Coronary artery (tissue), 2 donors: Measurements from ENCODE around the gene TDRKH.
A peak's percentile ranks its signal among the peaks of the same experiment; 100 is the strongest.

Experiments used
- DNase-seq: peaks from one replicate; pipeline ENCODE4 v3.0.0-alpha.2; 2017; ENCODE audit warnings: low spot score
- H3K27ac ChIP-seq, 2 donors: fragments of 200-600 bp; sonication (generic); one replicate each; pipeline ENCODE4 v1.5.1; 2016 to 2019
- H3K4me3 ChIP-seq: fragments of 200-600 bp; sonication (generic); 2 replicates; pipeline ENCODE4 v1.5.1; 2016; ENCODE audit warnings: mild to moderate bottlenecking, moderate library complexity
- TF ChIP-seq, protein P1 (sequence below): fragments of 200-600 bp; sonication (generic); IDR thresholded peaks from one replicate; pipeline ENCODE4 v1.5.1; 2019; ENCODE audit warnings: antibody characterized with exemption

The TDRKH gene

GRCh38 chr1:151762941-151763921 is 27.1 kb downstream of the TDRKH start, which contains the start of gene MRPL9:
Gene MRPL9 (minus strand): TSS chr1:151763496. CDS start chr1:151763479, 17 bp downstream.
- Histone ChIP-seq H3K27ac (peak within 1 kb of the TSS; percentile 85 to 96), H3K4me3 (peak within 1 kb of the TSS; percentile 96)
- TF ChIP-seq, protein P1, sequence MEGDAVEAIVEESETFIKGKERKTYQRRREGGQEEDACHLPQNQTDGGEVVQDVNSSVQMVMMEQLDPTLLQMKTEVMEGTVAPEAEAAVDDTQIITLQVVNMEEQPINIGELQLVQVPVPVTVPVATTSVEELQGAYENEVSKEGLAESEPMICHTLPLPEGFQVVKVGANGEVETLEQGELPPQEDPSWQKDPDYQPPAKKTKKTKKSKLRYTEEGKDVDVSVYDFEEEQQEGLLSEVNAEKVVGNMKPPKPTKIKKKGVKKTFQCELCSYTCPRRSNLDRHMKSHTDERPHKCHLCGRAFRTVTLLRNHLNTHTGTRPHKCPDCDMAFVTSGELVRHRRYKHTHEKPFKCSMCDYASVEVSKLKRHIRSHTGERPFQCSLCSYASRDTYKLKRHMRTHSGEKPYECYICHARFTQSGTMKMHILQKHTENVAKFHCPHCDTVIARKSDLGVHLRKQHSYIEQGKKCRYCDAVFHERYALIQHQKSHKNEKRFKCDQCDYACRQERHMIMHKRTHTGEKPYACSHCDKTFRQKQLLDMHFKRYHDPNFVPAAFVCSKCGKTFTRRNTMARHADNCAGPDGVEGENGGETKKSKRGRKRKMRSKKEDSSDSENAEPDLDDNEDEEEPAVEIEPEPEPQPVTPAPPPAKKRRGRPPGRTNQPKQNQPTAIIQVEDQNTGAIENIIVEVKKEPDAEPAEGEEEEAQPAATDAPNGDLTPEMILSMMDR: no peak
- peak; percentile 80 for DNase-seq

DNA sequence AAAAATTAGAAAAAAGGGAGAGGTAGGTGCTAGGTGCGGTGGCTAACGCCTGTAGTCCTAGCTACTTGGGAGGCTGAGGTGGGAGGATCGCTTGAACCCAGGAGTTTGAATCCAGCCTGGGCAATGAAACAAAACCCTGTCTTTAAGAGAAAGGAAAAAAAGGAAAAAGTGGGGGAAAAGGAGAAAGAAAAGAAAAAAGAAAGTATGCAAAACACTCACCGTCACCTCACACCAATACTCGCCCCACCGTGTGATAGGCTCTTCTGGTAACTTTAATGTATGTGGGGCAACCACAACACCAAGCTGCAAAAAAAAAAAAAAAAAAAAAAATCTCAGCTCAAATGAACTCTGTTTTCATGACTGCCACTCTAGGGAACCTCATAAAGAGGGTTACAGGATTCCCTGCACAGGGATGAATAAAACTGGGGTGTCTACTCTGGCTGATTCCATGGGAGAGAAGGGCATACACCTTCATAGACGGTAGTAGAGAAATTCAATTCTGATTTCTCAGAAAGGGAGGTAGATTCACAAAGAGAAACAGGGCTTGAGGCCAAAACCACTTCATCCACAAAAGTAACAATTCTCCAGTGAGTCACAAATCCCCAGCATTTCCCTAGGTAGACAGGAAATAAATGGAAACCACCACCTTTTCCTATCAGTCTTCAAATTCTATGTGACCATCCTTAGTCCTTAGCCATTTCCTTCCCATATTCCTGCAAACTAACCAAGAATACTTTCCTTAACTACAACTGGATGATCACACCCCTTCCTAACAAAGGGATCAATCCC is 29.5 kb downstream of the TDRKH start:
- no peak for DNase-seq
- no peak overlapping the region for H3K4me3 ChIP-seq
- TF ChIP-seq, protein P1: no peak
- H3K27ac ChIP-seq: no peak overlapping the region

DNA sequence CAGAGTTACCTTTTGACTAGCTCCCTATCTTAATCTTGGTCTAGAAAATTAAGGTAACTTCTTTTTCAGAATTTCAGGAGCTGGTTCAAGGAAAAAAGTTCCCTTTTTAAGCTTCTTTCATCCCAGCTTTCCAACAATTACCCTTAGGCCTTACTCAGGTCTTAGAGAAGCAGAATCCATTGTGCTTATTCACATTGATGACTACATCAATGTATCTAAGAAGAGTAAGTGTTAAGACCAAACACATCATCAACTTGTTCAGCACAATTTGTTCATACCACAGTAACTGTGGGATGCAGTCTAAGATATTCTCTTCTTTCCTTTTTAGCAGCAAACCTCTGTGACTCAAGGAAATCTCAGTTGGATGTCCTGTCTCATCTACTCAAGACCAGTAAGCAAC is 31.1 kb downstream of the TDRKH start:
- TF ChIP-seq, protein P1: no peak
- Histone ChIP-seq H3K4me3 (no peak overlapping the region), H3K27ac (no peak overlapping the region)
- DNase-seq: no peak

DNA sequence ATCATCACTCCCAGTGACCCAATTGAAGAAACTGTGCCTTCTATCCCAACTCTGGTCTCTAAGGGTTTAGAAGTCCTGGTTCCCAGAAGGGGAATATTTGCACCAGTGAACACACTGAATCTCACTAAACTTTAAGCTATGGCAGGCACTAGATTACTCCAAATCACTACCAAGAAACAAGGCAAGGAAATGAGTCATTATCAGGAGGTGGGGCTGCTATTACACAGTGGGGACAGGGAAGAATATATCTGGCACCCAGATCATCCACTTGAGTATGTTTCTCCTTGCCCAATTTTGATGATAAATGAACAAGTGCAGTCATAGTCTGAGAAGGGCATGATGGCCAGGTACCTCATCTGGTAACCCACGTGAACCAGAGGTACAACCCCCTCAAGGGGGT is 34.0 kb downstream of the TDRKH start:
- TF ChIP-seq, protein P1: no peak
- no peak for DNase-seq
- H3K27ac ChIP-seq: no peak overlapping the region
- no peak overlapping the region for H3K4me3 ChIP-seq

DNA sequence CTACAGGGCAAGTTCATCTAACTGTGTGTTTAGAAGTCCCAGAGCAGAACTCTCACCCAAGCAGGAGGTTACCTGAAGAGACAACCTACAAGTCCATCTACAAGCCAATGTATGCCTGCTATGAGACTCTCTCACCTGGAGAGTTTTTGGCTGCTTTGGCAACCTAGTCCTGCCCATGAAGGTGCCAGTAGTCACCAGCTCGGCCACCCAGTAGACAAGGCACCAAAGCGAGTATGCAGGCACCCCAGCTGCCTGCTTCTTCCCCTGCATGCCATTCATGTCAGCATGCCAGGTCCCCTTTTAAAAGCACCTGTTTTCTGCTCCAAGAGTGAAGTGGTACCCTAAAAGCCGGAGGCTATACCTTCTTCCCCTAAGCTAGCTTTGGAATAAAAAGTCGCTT is 48.8 kb downstream of the TDRKH start:
- TF ChIP-seq, protein P1: no peak
- H3K4me3 ChIP-seq: no peak overlapping the region
- no peak for DNase-seq
- no peak overlapping the region for H3K27ac ChIP-seq

GRCh38 chr1:151739590-151740355 is 50.5 kb downstream of the TDRKH start:
- TF ChIP-seq, protein P1: no peak
- Histone ChIP-seq H3K27ac (no peak overlapping the region), H3K4me3 (no peak overlapping the region)
- no peak for DNase-seq
